Glutamatergic neuron (in vitro differentiated cells): ENCODE results near the gene IMP3. TPM values are rescaled to one million over a fixed set of nuclear protein-coding genes. Genes with fewer than 3 reads are reported as not detected.

ENCODE experiments used
- DNase-seq: peaks from one replicate; pipeline ENCODE4 v3.0.0; 2022
- H3K27ac Mint-ChIP-seq: one replicate; pipeline ENCODE4 v1.8.0; 2020; ENCODE audit warnings: mild to moderate bottlenecking, mixed read lengths, inconsistent platforms; ENCODE audit not compliant: unreplicated experiment
- H3K27me3 Mint-ChIP-seq: one replicate; pipeline ENCODE4 v1.8.0; 2020; ENCODE audit warnings: mild to moderate bottlenecking, moderate library complexity, mixed read lengths, inconsistent platforms; ENCODE audit not compliant: unreplicated experiment
- H3K36me3 Mint-ChIP-seq: one replicate; pipeline ENCODE4 v1.8.0; 2020; ENCODE audit warnings: mild to moderate bottlenecking, mixed read lengths, inconsistent platforms; ENCODE audit not compliant: unreplicated experiment
- H3K4me1 Mint-ChIP-seq: one replicate; pipeline ENCODE4 v1.8.0; 2020; ENCODE audit warnings: mild to moderate bottlenecking, low read depth, mixed read lengths, inconsistent platforms; ENCODE audit not compliant: unreplicated experiment
- H3K4me3 Mint-ChIP-seq: one replicate; pipeline ENCODE4 v1.8.0; 2020; ENCODE audit warnings: mild to moderate bottlenecking, mixed read lengths, inconsistent platforms; ENCODE audit not compliant: unreplicated experiment
- H3K9me3 Mint-ChIP-seq: one replicate; pipeline ENCODE4 v1.8.0; 2020; ENCODE audit warnings: mild to moderate bottlenecking, moderate library complexity, mixed read lengths, inconsistent platforms; ENCODE audit not compliant: unreplicated experiment
- total RNA-seq: library from RNA; stranded (reverse); fragmentation: NEBNext Ultra II Directional; extraction: Animal tissue kit (Norgen Biotek cat#: 25700); gene quantifications from one replicate; pipeline ENCODE4 v1.2.1, GENCODE V29; 2021; ENCODE audit not compliant: unreplicated experiment
- TF ChIP-seq, protein P1 (sequence below): fragments of 200-600 bp; sonication (generic); IDR thresholded peaks from one replicate; pipeline ENCODE4 v1.5.0; 2021; ENCODE audit not compliant: partially characterized antibody, unreplicated experiment

Gene IMP3
- total RNA-seq, 1 donor from 2014 or later: 33.6 TPM

DNA sequence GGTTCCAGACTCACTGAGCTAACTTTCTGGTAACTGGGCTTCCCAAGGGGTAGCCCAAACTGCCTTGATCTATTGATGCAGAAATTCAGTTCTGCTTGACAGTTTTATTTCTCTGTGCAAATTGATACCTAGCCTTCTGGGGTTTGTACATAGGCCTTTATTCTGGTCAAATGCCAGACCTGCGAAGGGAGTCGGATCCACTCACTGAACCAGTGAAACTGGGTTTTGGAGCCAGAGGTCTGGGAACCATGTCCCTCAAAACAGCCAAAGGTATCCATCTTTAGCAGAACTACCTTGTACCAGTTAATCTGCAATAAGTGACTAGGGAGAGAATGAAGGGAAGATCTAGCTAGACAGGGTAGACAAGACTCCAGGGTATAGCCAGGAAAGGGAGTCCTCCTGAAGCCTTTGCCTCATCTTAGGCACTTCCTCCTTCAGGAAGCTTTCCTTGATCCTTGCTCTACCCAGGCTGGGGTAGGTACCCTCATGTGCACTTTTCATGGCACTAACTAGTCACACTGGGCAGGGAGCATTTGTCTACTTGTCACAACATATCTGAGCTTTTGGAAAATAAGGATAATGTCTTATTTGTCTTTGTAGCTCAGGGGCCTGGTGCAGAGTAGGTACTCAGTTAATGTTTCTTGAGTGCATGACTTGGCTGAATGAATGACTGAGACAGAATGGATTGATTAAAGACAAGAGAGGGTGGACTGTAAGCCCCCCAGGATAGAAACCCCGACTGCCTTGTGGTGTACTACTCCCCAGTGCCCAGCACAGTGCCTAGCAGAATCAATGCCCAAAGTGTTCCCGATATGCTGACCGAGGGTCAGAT lies 6.3 kb upstream of the IMP3 start:
- Mint-ChIP-seq H3K27me3 (peaks cover 16% of the 10 kb centered on the region), H3K36me3 (peaks cover 6% of the 10 kb centered on the region), H3K9me3 (peaks cover 17% of the 10 kb centered on the region), H3K27ac (peak overlapping the region; percentile 77), H3K4me3 (peak overlapping the region; percentile 91), H3K4me1 (peaks cover 29% of the 10 kb centered on the region)
- TF ChIP-seq, protein P1, sequence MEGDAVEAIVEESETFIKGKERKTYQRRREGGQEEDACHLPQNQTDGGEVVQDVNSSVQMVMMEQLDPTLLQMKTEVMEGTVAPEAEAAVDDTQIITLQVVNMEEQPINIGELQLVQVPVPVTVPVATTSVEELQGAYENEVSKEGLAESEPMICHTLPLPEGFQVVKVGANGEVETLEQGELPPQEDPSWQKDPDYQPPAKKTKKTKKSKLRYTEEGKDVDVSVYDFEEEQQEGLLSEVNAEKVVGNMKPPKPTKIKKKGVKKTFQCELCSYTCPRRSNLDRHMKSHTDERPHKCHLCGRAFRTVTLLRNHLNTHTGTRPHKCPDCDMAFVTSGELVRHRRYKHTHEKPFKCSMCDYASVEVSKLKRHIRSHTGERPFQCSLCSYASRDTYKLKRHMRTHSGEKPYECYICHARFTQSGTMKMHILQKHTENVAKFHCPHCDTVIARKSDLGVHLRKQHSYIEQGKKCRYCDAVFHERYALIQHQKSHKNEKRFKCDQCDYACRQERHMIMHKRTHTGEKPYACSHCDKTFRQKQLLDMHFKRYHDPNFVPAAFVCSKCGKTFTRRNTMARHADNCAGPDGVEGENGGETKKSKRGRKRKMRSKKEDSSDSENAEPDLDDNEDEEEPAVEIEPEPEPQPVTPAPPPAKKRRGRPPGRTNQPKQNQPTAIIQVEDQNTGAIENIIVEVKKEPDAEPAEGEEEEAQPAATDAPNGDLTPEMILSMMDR: no peak
- DNase-seq: no peak

DNA sequence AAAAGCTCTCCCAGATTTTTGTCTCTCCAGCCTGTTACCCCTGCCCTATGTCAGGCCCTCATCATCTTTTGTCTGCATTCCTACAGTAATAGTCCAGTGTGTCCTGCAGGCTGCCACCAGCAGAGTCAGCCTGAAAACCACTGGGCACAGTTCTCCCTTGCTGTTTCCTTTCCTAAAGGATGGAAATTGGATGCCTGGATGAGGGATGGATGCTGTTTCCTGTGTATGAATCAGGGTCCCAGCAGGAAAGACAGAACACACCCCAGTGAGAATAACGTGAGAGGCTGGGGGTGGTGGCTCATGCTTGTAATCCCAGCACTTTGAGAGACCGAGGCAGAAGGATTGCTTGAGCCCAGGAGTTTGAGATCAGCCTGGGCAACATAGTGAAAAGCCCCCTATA lies 4.4 kb upstream of the IMP3 start:
- Mint-ChIP-seq H3K4me3 (no peak overlapping the region), H3K9me3 (peaks cover 11% of the 10 kb centered on the region), H3K36me3 (no peaks in the 10 kb centered on the region), H3K4me1 (peaks cover 10% of the 10 kb centered on the region), H3K27me3 (peaks cover 14% of the 10 kb centered on the region), H3K27ac (no peak overlapping the region)
- TF ChIP-seq, protein P1: no peak
- DNase-seq: no peak

DNA sequence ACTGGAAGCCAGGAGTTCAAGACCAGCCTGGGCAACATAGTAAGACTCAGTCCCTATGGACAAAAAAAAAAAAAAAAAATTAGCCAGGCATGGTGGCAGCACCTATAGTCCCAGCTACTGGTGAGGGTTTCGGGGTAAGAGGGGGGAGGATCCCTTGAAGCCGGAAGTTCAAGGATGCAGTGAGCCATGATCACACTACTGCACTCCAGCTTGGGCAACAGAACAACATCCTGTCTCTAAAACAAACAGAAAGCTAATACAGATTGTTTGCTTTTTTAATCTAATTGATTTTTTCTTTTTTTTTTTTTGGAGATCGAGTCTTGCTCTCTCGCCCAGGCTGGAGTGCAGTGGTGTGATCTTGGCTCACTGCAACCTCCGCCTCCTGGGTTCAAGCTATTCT lies 1.6 kb upstream of the IMP3 start:
- peaks cover 6% of the 10 kb centered on the region for H3K4me1 Mint-ChIP-seq

DNA sequence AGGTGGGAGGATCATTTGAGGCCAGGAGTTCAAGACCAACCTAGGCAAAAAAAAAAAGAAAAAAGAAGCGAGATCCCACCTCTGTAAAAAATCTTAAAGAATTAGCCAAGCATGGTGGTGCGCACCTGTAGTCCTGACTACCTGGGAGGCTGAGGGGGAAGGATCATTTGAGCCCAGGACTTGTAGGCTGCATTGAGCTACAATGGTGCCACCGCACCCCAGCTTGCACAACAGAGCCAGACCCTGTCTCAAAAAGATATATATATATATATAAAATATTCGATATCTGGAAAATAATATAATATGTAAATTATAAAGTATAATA lies 1.1 kb upstream of the IMP3 start:
- Mint-ChIP-seq H3K9me3 (peaks cover 6% of the 10 kb centered on the region), H3K4me1 (peaks cover 5% of the 10 kb centered on the region), H3K4me3 (peak overlapping the region; percentile 92), H3K27me3 (peaks cover 3% of the 10 kb centered on the region), H3K36me3 (no peaks in the 10 kb centered on the region), H3K27ac (no peak overlapping the region)
- TF ChIP-seq, protein P1: no peak
- DNase-seq: no peak

More for the DNA sequence above, 1.6 kb upstream of the IMP3 start:
- Mint-ChIP-seq H3K9me3 (peaks cover 8% of the 10 kb centered on the region), H3K4me3 (no peak overlapping the region), H3K27ac (no peak overlapping the region), H3K27me3 (peaks cover 5% of the 10 kb centered on the region), H3K36me3 (no peaks in the 10 kb centered on the region)
- DNase-seq: no peak
- TF ChIP-seq, protein P1: no peak

DNA sequence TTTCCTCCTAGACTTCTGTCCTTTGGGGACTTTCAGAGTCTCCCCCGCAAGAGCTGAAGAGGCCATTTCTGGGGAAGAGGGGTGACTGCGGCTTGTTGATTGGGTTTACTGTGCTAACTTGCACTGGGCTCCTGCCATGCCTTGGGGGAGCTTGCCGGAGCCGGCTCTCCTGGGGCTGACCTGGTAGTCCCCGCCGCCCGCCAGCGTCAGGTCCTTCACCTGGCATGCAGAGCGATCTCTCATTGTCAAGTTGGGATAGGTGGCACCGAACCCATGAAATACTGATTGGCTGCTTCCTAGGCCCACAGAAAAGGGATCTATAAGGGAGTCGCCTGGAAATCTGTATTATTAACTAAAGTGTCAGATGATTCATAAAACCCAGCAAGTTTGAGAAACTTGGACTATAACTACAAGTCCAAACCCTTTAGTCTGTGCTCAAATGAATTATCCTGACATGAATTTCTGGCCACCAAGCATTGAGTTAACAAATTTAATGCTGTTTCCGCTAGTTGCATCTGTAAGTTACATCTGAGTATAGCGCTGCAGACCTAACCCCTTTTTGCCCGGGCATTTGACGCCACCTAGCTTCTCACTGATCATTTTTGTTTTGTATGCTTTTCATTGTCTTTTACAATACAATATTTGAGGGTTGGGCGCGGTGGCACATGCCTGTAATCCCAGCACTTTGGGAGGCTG lies 607 bp upstream of the IMP3 start:
- Mint-ChIP-seq H3K27me3 (peaks cover under 1% of the 10 kb centered on the region), H3K9me3 (peaks cover 5% of the 10 kb centered on the region), H3K36me3 (no peaks in the 10 kb centered on the region), H3K27ac (peak overlapping the region; percentile 59), H3K4me1 (peaks cover 5% of the 10 kb centered on the region), H3K4me3 (peak overlapping the region; percentile 92)
- TF ChIP-seq, protein P1: no peak
- peak; percentile 44 for DNase-seq
